GM19043 (cell line): ENCODE measurements around the gene NINJ1.
A peak's percentile ranks its signal among the peaks of the same experiment; 100 is the strongest.
"Not testable (repeated sequence)": the region's sequence is repeated elsewhere in the genome, so short reads cannot be mapped to it uniquely, and the experiment has no call there.

Experiments used
- ATAC-seq: cut with Tn5 transposase; IDR thresholded peaks from one replicate; pipeline ENCODE4 v1.9.1; 2021; ENCODE audit warnings: low read depth; ENCODE audit not compliant: unreplicated experiment

NINJ1 gene

GRCh38 chr9:93161786-93162562 is 27.9 kb upstream of the NINJ1 start:
- no peak for ATAC-seq

DNA sequence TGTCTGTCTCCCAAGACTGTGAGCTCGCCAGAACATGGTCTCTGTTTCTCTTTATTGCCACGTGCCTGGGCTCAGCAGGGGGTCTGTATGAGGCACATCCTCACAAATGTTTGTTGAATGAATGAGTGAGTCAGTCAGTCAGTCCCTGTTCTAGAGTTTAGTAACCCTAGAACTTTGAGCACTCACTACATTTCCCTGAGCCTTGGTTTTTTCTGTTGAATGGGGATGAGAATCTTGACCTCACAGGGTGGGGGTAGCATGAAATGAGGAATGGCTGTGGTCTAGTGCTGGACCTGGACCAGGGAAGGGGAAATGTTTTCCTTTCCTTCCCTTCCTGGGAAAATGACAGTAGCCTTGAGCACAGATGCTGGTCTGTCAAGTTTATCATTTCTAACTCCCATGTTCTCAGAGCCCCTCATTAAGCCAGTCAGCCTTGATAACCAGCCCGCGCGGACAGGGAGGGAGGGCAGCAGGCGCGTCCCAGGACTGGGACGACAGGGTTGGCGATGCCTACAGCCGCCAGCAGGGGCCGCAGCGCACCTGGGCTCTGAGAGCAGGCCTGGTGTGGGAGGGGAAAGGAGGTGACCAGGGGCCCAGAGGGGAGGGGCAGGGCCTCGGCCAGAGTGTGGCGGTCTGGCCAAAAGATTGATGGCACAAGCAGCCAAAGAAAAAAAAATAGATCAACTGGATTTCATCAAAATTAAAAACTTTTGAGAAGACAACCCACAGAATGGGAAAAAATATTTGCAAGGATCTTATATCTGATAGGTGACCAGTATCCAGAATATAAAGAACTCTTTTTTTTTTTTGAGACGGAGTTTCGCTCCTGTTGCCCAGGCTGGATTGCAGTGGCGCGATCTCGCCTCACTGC is 25.8 kb upstream of the NINJ1 start:
- peak; percentile 93 for ATAC-seq

- no peak for ATAC-seq
Measured at GRCh38 chr9:93156475-93157008, 22.5 kb upstream of the NINJ1 start.

- ATAC-seq, result no peak
Measured at GRCh38 chr9:93155716-93156474, 21.8 kb upstream of the NINJ1 start.

DNA sequence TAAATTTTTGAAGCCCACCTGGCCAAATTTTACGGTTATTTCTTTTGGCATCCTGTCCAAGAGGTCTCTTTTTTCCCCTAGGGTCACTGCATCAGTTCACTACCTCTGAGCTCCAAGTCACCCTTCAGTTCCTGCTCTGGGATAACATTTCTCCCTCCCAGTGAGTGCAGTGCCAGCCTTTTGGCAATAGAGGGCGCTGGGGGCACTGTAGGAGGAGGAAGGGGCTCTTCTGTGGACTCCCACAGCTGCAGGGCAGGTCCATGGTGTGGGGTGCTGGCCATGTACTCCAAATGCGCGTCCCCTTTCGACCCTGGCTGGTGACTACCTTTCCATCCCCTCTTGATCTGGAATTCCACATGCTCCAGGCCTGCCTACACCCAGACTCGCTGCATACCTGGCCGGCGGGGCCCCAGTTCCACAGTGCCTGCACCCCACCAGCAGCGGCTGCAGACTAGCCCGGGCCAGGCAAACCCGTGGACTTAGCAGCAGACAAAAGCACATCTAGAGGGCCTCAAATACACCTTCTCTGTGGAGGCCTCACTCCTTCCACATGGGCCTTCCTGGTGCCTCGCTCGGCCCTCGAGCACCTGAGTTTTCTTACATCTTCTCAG is 20.3 kb upstream of the NINJ1 start:
- no peak for ATAC-seq

DNA sequence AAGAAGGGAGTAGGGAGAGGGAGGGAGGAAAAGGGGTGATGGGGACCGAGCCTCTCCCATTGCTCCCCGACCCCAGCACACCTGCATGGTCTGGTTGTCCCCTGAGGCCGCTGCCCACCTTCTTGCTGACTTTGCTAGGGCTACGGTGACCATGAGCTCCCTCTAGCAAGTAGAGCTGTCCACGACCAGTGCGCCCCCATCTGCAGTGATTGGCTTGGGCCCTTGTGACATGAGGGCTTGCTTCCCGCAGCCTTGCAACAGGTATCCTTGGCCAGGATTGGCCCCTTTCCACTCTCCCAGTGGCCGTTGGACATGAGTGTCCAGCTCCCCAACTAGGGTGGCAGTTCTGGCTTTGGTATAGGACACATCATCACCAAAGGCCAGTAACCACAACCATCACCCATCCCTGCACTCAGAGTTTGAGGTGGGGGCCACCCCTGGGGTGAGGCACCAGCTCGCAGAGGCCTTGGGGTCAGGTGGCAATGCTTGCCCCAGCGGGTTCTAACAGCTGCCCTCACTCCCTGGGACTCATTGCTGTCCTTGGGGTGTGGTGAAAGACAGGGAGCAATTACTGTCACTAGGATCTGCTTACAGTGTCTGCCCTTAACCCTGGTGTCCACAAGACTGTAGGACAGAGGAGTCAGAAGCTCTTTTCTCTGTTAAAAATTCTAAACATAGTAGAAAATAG is 17.2 kb upstream of the NINJ1 start:
- no peak for ATAC-seq

DNA sequence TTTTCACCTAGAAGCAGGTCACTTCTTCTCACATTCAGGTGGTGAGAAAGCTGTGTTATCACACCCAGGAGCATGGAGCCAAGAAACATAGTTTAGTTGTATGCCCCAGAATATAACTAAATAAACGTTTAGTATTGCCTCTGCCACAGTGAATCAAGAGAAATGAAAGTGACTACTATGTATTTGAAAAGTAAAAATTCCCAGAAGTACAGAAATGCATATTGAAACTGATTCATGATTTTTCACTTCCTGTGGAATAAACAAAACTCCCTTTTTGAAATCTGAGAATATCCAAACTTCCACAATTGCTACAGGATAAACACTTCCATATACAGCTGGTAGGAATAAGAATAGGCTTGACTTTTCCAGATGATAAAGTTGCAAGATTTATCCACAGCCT is 15.3 kb upstream of the NINJ1 start:
- ATAC-seq, result no peak

GRCh38 chr9:93148721-93149120 is 14.7 kb upstream of the NINJ1 start:
- ATAC-seq, result no peak

DNA sequence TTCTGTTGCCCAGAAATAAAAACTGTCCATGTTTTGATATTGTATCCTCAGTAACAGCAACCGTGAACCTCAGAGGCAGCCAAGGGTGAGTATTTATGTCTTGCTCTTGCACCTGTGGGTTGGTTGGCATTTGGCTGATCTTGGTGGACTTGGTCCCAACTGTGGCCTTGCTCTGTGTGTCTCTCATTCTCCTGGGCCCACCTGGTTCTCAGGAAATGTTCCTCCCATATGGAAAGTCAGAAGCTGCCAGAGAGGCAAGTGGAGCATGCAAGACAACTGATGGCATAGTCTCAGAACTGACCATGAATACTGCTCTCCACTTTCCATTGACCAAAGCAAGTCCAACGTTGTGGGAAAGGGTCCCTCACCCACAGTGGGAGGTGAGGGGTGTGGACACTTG is 13.6 kb upstream of the NINJ1 start:
- no peak for ATAC-seq

- not testable (repeated sequence) for ATAC-seq
Measured at GRCh38 chr9:93146696-93147095, 12.6 kb upstream of the NINJ1 start.

GRCh38 chr9:93143830-93144530 is 9.9 kb upstream of the NINJ1 start:
- no peak for ATAC-seq

GRCh38 chr9:93141771-93142483 is 7.9 kb upstream of the NINJ1 start:
- no peak for ATAC-seq

DNA sequence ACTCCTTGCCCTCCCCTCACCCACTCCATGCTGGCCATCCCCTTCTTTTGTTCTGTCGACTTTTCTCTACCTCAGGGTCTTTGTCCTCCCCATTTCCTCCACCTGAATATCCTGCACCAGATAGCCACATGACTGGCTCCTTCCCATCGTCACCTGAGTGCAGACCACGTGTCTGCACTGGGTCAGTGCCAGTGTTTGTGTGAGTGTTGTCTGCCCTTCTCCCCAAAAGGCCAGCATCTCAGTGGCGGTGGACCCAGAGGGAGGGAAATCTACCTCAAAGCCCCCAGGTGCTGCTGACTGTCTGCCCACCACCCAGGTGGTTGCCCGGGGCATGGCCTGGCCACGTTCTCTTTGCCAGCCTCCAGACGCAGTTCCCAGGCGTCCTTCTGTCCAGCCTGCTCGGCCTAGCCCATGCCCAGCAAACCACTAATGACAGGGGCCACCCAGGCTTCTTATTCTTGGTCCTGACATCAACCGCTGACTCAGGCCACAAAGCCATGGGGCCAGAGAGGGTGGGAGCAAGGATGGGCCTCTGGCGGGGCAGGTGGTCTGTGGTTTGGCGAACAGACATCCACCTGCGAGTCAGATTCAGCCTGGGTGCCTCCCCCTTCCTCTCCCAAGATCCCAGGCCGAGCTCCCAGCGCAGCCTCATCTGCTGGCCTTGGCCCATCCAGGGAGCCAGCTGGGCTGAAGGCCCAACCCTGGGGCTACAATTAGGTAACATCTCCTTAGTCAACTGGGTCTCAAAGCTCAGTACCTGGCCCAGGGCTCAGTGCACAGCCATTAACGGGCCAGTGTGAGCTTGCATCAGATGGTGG is 5.5 kb upstream of the NINJ1 start:
- ATAC-seq, result no peak

DNA sequence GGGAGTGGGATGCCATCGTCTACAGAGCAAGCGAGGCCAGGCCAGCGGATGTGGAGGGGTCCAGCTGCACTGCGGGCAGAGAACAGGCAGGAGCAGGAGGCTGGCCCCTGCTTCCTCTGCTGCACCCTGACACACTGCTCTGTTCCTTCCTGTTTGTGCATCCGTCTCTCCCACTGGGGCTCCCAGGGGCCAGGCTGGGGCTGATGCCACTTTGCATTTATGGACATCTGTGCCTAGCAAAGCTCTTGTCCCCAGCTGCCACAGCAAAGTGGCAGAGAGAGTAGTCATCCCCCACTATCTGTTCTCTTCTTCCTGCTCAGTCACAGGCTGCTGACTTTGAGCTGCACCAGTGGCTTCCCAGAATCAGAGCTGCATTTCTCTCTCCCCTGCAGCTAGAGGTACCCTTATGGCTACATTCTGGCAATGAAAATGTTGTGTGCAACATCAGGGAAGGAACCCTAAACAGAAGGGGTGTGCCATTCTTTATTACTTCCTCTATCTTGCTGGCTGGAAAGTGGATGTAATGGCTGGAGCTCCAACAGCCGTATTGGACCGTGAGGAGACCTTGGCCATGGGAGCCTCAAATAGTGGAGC is 4.2 kb upstream of the NINJ1 start:
- ATAC-seq, result no peak

DNA sequence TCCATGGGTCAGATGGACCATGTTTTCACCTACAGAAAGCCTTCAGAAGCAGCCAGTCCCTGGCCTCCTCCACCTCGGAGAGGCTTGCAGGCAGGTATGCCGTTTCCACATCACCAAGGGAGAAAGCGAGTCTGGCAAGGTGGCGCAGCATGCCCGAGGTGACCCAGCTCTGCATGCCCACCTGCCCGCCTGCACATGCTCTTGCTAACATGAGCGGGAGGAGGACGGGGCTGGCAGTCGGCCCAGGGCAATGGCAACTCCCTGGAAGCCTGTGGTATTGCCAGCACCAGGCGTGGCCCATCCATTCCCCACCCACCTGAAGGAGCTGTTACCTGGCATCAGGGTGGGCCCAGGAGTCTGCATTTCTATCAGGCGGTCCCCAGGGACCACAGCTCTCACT is 3.3 kb upstream of the NINJ1 start:
- ATAC-seq, result no peak

DNA sequence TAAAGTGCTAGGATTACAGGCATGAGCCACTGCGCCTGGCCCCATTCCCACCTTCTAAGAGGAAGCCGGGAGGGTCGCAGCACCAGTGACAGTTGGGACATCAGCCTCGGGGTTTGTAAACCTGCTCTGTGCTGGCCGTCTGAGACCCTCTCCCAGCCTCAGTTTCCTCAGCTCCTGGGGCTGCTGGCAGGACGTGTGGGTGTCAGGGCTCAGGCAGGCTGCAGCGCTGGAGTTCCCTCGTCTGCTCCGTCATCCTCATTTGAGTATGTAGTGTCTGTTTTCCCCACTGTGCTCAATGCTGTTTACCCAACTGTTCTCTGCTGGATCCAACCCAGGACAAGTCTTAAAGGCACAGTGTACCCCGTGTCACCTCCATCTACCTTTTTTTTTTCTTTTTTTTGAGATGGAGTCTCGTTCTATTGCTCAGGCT is 2.0 kb upstream of the NINJ1 start:
- no peak for ATAC-seq

GRCh38 chr9:93134740-93135444 is 841 bp upstream of the NINJ1 start:
- no peak for ATAC-seq
